Measurements from ENCODE around the gene POLRMT. TPM values are rescaled to one million over a fixed set of nuclear protein-coding genes. Genes with fewer than 3 reads are reported as not detected.
A peak's percentile ranks its signal among the peaks of the same experiment; 100 is the strongest.

POLRMT gene
- 27.3 to 35.8 TPM (median 35.5 TPM) in 3 replicates for total RNA-seq
- long read RNA-seq, transcript POLRMT-202 (21 exons, 3,835 nt), result major isoform, 89 of 124 reads
- long read RNA-seq, partial matches to known transcripts, result 9 of 124 reads
- long read RNA-seq, other reads (novel, unspliced or antisense), result 26 of 124 reads

DNA sequence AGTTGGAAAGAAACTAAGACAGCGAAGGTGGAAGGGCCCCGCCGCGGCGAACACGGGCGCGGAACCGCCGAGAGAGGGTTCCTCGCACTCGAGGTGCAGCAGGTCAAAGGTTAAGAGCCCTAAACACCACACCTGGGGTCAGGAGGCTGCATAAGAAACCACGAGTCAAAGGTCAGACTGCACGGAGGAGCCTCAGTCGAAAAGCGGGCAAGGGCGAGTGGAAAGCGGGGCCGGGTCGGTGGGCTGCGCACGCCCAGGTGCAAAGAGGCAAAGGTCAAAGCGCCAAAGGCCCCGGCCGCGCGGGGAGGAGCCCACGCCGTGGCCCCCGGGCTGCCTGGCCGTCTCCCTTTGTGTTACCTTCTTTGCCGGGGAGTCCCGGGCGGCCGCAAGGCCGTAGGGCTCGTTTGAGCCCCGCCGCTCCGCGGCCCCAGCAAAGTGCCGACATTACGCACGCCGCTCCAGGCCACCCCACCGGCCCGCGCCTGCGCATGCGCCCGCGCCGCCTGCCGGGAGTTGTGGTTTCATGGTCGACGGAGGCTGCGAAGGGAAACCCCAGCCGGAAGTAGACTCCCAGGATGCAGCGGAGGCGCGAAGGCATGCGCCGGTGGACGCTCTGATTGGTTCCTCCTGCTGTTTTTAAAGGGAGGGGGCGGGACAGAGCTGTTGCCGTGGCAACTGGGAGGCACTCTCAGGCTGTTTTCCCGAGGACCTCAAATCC, at the start of gene POLRMT:
Gene POLRMT, minus strand, starts transcription at position 470 of the 718 bp plus-strand sequence. Its CDS starts 25 bp downstream, at position 445.
- no peak for DNase-seq (ENCODE audit: low spot score)
- Mint-ChIP-seq H3K4me3 (ENCODE audit: unreplicated experiment) (peak within 1 kb of the TSS; percentile 98), H3K27me3 (ENCODE audit: low read depth) (no peaks in the 10 kb centered on the region), H3K4me1 (ENCODE audit: low read depth) (peaks cover 22% of the 10 kb centered on the region), H3K27ac (ENCODE audit: unreplicated experiment) (peak within 1 kb of the TSS; percentile 96), H3K9me3 (ENCODE audit: low read depth) (no peaks in the 10 kb centered on the region), H3K36me3 (ENCODE audit: low read depth) (peaks cover 11% of the 10 kb centered on the region)
- no peak for TF ChIP-seq CTCF (IDR thresholded peaks at IDR 0.05)

DNA sequence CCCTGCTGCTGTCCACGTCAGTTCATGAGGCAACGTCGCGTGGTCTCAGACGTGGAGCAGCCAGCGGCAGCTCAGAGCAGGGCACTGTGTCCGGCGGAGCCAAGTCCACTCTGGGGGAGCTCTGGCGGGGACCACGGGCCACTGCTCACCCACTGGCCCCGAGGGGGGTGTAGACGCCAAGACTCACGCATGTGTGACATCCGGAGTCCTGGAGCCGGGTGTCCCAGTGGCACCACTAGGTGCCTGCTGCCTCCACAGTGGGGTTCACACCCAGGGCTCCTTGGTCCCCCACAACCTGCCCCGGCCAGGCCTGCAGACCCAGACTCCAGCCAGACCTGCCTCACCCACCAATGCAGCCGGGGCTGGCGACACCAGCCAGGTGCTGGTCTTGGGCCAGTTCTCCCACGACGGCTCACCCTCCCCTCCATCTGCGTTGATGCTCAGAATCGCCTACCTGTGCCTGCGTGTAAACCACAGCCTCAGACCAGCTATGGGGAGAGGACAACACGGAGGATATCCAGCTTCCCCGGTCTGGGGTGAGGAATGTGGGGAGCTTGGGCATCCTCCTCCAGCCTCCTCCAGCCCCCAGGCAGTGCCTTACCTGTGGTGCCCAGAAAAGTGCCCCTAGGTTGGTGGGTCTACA, 49.5 kb upstream of the POLRMT start:
- Mint-ChIP-seq H3K4me3 (ENCODE audit: unreplicated experiment) (no peak overlapping the region), H3K36me3 (ENCODE audit: low read depth) (peaks cover 6% of the 10 kb centered on the region), H3K9me3 (ENCODE audit: low read depth) (no peaks in the 10 kb centered on the region), H3K27ac (ENCODE audit: unreplicated experiment) (no peak overlapping the region), H3K4me1 (ENCODE audit: low read depth) (peaks cover 21% of the 10 kb centered on the region), H3K27me3 (ENCODE audit: low read depth) (no peaks in the 10 kb centered on the region)
- DNase-seq (ENCODE audit: low spot score), result no peak
- no peak for TF ChIP-seq CTCF (IDR thresholded peaks at IDR 0.05)

DNA sequence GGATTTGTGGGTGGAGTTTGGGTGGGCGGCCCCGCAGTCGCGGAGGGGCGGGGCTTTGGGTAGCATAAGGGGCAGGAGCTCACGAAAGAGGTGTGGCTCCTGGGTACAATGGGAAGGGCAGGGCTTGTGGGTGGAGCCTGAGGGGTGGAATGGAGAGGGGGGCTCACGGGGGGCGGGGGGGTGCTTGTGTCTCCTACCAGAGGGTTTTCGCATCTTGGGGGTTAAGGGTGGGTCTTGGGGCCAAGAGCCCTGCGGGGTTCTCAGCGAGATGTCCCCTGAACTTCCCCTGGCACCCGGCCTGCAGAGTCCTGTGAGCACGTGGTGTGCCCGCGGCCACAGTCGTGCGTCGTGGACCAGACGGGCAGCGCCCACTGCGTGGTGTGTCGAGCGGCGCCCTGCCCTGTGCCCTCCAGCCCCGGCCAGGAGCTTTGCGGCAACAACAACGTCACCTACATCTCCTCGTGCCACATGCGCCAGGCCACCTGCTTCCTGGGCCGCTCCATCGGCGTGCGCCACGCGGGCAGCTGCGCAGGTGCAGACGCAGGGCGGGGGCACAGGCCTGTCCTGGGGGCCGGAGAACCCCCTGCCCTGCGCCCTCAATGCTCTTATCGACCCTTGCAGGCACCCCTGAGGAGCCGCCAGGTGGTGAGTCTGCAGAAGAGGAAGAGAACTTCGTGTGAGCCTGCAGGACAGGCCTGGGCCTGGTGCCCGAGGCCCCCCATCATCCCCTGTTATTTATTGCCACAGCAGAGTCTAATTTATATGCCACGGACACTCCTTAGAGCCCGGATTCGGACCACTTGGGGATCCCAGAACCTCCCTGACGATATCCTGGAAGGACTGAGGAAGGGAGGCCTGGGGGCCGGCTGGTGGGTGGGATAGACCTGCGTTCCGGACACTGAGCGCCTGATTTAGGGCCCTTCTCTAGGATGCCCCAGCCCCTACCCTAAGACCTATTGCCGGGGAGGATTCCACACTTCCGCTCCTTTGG, 48.0 kb upstream of the POLRMT start:
- Mint-ChIP-seq H3K9me3 (ENCODE audit: low read depth) (no peaks in the 10 kb centered on the region), H3K27me3 (ENCODE audit: low read depth) (no peaks in the 10 kb centered on the region), H3K27ac (ENCODE audit: unreplicated experiment) (peak overlapping the region; percentile 100), H3K4me3 (ENCODE audit: unreplicated experiment) (peak overlapping the region; percentile 87), H3K36me3 (ENCODE audit: low read depth) (peaks cover 6% of the 10 kb centered on the region), H3K4me1 (ENCODE audit: low read depth) (peaks cover 23% of the 10 kb centered on the region)
- TF ChIP-seq CTCF (IDR thresholded peaks at IDR 0.05), result no peak
- peak; percentile 84 for DNase-seq (ENCODE audit: low spot score)

- Mint-ChIP-seq H3K27me3 (ENCODE audit: low read depth) (no peaks in the 10 kb centered on the region), H3K4me1 (ENCODE audit: low read depth) (peaks cover 29% of the 10 kb centered on the region), H3K4me3 (ENCODE audit: unreplicated experiment) (peak overlapping the region; percentile 87), H3K36me3 (ENCODE audit: low read depth) (peaks cover 6% of the 10 kb centered on the region), H3K9me3 (ENCODE audit: low read depth) (no peaks in the 10 kb centered on the region), H3K27ac (ENCODE audit: unreplicated experiment) (peak overlapping the region; percentile 100)
- peak; percentile 99 for DNase-seq (ENCODE audit: low spot score)
- TF ChIP-seq CTCF (IDR thresholded peaks at IDR 0.05), result peak; percentile 74
These were observed 47.1 kb upstream of the POLRMT start for GRCh38 chr19:680287-681028.

Data from chondrocyte (in vitro differentiated cells).